Mucosa of gallbladder (tissue), 1 donor: ENCODE results near the gene FAM89B. TPM values are rescaled to one million over a fixed set of nuclear protein-coding genes. Genes with fewer than 3 reads are reported as not detected.
A peak's percentile ranks its signal among the peaks of the same experiment; 100 is the strongest.

Experiments
- DNase-seq: peaks from one replicate; pipeline ENCODE4 v3.0.0-alpha.2; 2020; ENCODE audit warnings: low spot score
- total RNA-seq: library from RNA; stranded (reverse); gene quantifications from one replicate; pipeline ENCODE4 v1.2.1, GENCODE V29; 2021
- donor health status: DM: no; HTN: no; CAD: no.

Gene FAM89B
- total RNA-seq, 1 donor from 2014 or later, result 68.2 TPM

DNA sequence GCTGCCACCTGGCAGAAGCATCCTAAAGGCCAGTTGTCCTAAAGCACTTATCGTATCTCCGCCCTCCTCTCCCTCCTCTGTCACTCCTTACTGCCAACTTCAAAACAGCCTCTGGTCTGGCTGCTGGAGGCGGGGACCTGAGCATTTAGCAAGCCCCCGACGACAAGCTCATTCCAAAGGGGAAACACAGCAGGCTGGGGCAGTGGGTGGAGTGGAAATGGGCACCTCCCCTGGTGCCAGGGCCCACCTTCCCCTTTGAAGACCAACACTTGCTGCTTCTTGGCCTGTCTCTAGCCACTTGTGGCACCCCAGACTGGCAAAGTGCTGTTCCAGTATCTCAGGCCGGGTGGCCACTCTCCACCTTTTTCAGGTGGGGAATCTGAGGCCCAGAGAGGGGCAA lies 38.1 kb downstream of the FAM89B start:
- DNase-seq, result no peak

DNA sequence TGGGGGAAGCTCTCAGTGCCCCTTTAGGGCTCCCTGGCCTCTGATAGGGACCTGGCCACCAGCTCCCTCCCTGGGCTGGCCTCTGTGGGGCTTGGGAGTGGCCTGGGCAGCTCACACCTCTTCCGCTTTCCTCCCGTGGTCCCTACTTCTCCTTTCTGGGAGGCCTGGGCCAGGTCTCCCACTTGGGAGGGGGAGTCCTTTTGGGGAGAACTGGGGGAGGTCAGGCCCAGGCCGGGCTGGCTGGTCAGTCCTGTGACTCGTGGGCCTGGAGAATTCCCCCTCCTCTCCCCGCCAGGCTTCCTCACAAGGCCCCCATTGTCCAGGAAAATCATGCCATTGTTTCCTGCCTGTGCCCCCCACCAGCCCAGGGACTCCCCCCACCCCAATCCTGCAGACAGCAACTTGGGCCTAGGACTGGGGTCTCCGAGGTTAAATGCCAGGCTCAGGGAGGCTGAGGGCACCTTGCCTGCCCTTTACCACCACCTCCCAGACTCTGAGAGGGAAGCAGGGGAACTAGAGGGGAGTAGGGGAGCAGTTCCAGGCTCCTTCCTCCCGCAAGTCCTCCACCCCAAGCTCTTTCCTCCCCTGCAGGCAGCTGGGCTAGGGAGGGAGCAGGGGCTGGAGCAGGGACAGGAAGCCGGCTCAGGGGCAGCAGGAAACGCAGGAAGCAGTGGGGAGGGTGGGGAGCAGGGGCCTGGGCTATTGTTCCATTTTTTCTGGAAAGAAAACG lies 38.9 kb downstream of the FAM89B start:
- no peak for DNase-seq

DNA sequence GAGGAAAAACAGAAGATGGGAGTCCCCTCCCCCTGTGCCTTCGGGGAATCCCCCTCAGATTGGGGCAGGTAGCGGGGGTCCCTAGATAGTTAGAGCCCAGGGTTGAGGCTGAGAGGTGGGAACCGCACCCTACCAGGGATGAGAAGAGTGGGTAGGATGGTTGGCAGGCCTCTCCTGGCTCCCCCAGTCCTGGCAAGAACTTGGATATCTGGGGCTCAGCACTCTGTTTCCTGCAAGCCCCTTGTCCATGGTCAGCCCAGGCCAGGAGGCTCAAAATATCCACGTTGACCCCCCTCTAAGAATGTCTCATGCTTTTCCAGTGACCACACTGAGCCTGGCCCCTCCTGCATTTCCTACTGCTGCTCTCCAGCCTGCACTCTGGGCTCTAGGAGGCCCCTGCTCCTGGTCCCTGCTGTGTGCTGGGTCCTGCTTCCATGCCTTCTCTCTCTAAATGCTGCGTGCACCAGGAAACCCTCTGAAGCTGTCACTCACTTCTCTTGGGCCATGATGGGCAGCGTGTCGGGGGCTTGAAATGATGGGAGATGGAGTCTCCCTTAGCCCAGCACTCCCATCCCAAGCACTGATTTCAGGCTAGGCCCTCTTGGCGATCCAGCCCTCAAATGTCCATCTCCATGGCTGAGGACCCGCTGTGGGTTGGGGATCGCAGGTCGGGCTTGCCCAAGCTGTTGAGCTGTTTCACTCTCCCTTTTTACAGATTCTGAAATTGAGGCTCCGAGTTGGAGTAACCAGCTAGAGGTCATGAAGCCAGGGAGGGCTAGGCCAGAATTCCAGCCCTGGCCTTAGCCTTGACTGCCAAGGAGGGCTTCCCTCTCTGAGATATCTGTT lies 39.6 kb downstream of the FAM89B start:
- no peak for DNase-seq

GRCh38 chr11:65612691-65613090 lies 40.4 kb downstream of the FAM89B start:
- DNase-seq, result no peak

GRCh38 chr11:65613091-65613928 lies 41.0 kb downstream of the FAM89B start:
- DNase-seq, result no peak

- DNase-seq, result peak; percentile 100
Measured at GRCh38 chr11:65615229-65615949, 43.1 kb downstream of the FAM89B start, which contains the start of gene PCNX3. Gene PCNX3 (plus strand): TSS chr11:65615776. CDS start chr11:65616312, 536 bp downstream.

- DNase-seq, result no peak
Measured at GRCh38 chr11:65615950-65616574, 43.7 kb downstream of the FAM89B start.

GRCh38 chr11:65616575-65617001 lies 44.2 kb downstream of the FAM89B start:
- no peak for DNase-seq

DNA sequence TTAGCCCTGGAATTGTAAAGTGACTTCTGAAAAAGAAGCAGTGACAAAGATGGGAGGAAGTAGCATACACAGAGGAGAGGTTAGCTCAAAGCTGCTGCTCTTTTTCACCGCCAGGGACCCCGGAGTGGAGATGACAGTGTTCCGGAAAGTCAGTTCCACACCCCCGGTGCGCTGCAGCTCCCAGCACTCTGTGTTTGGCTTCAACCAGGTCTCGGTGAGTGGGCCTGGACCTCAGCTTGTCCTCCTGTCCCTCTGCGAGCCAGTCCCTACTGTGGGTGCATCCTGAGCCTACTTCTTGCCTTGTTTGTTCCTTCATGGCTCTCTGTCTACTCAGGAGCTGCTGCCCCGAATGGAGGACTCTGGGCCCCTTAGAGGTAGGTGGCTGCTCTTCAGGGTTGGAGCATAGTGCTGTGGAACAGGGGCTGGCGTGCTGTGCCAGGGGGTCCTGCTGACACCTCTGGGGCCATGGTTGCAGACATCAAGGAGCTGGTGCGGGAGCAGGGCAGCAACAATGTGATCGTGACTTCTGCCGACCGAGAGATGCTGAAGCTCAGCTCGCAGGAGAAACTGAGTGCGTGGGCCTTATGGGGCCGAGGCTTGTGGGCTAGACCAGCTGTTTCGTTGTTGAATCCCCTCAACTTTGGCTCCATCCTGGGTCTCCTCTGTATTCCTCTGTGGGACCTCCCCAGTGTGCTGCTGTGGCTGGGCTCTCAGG lies 45.0 kb downstream of the FAM89B start:
- DNase-seq, result no peak

- DNase-seq, result no peak
Measured at GRCh38 chr11:65617990-65618751, 45.8 kb downstream of the FAM89B start.

DNA sequence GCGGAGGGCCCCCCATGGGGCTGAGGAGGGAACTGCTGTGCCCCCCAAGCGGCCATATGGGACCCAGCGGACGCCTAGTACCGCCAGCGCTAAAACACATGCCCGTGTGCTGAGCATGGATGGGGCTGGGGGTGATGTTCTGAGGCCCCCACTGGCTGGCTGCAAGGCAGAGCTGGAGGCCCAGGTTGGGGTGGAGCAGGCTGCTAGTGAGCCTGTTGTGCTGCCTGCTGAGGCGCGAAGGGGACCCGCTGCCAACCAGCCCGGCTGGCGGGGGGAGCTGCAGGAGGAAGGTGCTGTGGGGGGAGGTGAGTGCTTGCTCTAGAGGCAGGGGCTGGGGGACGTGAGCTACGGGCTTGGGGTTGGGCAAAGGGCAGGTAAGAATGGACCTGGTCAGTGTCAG lies 46.4 kb downstream of the FAM89B start:
- DNase-seq, result no peak

GRCh38 chr11:65619281-65619928 lies 47.1 kb downstream of the FAM89B start:
- no peak for DNase-seq

GRCh38 chr11:65620666-65621065 lies 48.3 kb downstream of the FAM89B start:
- no peak for DNase-seq

DNA sequence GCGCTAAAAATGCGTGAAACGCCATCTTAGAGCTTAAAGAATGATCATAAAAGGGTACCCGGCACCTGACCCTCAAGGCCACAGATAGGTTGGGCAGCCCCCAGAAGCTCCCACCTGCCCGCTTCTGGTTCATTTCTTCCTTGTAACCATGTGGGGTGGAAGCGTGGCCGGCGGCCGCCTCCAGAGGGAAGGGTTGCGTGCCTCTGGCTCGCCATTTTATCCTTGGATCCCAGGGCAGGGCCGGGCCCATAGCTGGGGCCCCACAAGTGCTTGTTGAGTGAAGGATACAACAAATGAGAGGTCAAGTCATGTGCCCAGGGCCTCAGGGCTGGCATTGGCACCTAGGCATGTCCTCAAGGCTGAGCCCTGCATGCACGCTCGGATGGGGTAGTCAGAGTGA lies 49.1 kb downstream of the FAM89B start:
- DNase-seq, result no peak

GRCh38 chr11:65622011-65622410 lies 49.7 kb downstream of the FAM89B start:
- DNase-seq, result no peak

GRCh38 chr11:65623177-65623576 lies 50.8 kb downstream of the FAM89B start:
- no peak for DNase-seq
